IMR-90 (cell line): ENCODE data around the gene TTLL8. TPM values are rescaled to one million over a fixed set of nuclear protein-coding genes. Genes with fewer than 3 reads are reported as not detected.

Experiments
- ATAC-seq: fragments of 200-7000 bp; cut with Tn5 transposase; 2 replicates; pipeline ENCODE4 v1.9.1; 2020; ENCODE audit warnings: low read depth, mild to moderate bottlenecking, moderate library complexity
- BruUV-seq: library from RNA; stranded (reverse); fragments of 400-500 nt; replicated peaks from 2 replicates; lab custom pipeline; 2021; lab: Mats Ljungman, UMichigan
- CTCF ChIA-PET: fragments of 300-600 bp; formaldehyde crosslinking; extraction: SDS; loops from one replicate; lab custom pipeline; 2021; ENCODE audit warnings: antibody characterized with exemption; lab: Yijun Ruan, JAX
- POLR2A ChIA-PET: fragments of 300-600 bp; sonication (Branson Sonifier 250); formaldehyde crosslinking; loops from one replicate; lab custom pipeline; 2022; ENCODE audit warnings: antibody characterized with exemption; ENCODE audit not compliant: unreplicated experiment; lab: Charles Lee
- DNase-seq: peaks from one replicate; pipeline ENCODE4 v3.0.0; 2013
- H2AFZ ChIP-seq: replicated peaks from 2 replicates; pipeline ENCODE3; 2013; ENCODE audit warnings: low read length, mild to moderate bottlenecking; ENCODE audit not compliant: poor library complexity
- H2AK5ac ChIP-seq: 2 replicates; pipeline ENCODE4 v1.6.1; 2013; ENCODE audit warnings: low read depth, low read length, inconsistent platforms
- H2AK9ac ChIP-seq: replicated peaks from 2 replicates; pipeline ENCODE3; 2013; ENCODE audit warnings: mild to moderate bottlenecking, low read depth, low read length, moderate library complexity; ENCODE audit not compliant: poor library complexity
- H2BK120ac ChIP-seq: 2 replicates; pipeline ENCODE4 v1.6.1; 2013; ENCODE audit warnings: low read depth, low read length, inconsistent platforms
- H2BK15ac ChIP-seq: 3 replicates; pipeline ENCODE4 v1.6.1; 2013; ENCODE audit warnings: low read depth, low read length, inconsistent platforms
- H2BK20ac ChIP-seq: 2 replicates; pipeline ENCODE4 v1.6.1; 2013; ENCODE audit warnings: low read depth, mild to moderate bottlenecking, inconsistent platforms, low read length, moderate library complexity
- H2BK5ac ChIP-seq: 2 replicates; pipeline ENCODE4 v1.6.1; 2013; ENCODE audit warnings: mild to moderate bottlenecking, low read depth, low read length, inconsistent platforms; ENCODE audit not compliant: poor library complexity, severe bottlenecking
- H3K14ac ChIP-seq: replicated peaks from 2 replicates; pipeline ENCODE4 v1.6.1; 2013; ENCODE audit warnings: low read depth, low read length, inconsistent platforms
- H3K18ac ChIP-seq: 2 replicates; pipeline ENCODE4 v1.6.1; 2013; ENCODE audit warnings: low read depth, low read length, control low read depth
- H3K23ac ChIP-seq: 2 replicates; pipeline ENCODE4 v1.6.1; 2013; ENCODE audit warnings: low read depth, low read length, inconsistent platforms
- H3K27ac ChIP-seq: 2 replicates; pipeline ENCODE4 v1.5.1; 2013; ENCODE audit warnings: mild to moderate bottlenecking, control low read depth, low read length; ENCODE audit not compliant: insufficient read depth
- H3K27me3 ChIP-seq: 2 replicates; pipeline ENCODE4 v1.6.1; 2013; ENCODE audit warnings: low read length; ENCODE audit not compliant: control insufficient read depth, insufficient read depth
- H3K36me3 ChIP-seq: 2 replicates; pipeline ENCODE4 v1.6.1; 2013; ENCODE audit warnings: low read length, mixed read lengths; ENCODE audit not compliant: control insufficient read depth, insufficient read depth
- H3K4ac ChIP-seq: 2 replicates; pipeline ENCODE4 v1.6.1; 2013; ENCODE audit warnings: low read depth, low read length, inconsistent platforms
- H3K4me1 ChIP-seq: 2 replicates; pipeline ENCODE4 v1.6.1; 2013; ENCODE audit warnings: low read length, mixed read lengths; ENCODE audit not compliant: control insufficient read depth, insufficient read depth
- H3K4me2 ChIP-seq: 2 replicates; pipeline ENCODE4 v1.6.1; 2013; ENCODE audit warnings: low read depth, mild to moderate bottlenecking, control low read depth, low read length, moderate library complexity
- H3K4me3 ChIP-seq: 2 replicates; pipeline ENCODE4 v1.5.1; 2013; ENCODE audit warnings: low read depth, mild to moderate bottlenecking, control low read depth, low read length, moderate library complexity; ENCODE audit not compliant: insufficient read depth
- H3K56ac ChIP-seq: 2 replicates; pipeline ENCODE4 v1.6.1; 2013; ENCODE audit warnings: low read length, inconsistent platforms; ENCODE audit not compliant: insufficient read depth; ENCODE audit errors: extremely low read depth
- H3K79me1 ChIP-seq, 2 experiments: 2 replicates each; pipeline ENCODE4 v1.6.1; 2013; ENCODE audit warnings: low read length in 2 of 2, inconsistent platforms in 1 of 2, low read depth in 1 of 2
- H3K9ac ChIP-seq: 2 replicates; pipeline ENCODE4 v1.6.1; 2013; ENCODE audit warnings: low read depth, low read length, control low read depth
- H3K9me1 ChIP-seq: 2 replicates; pipeline ENCODE4 v1.6.1; 2013; ENCODE audit warnings: low read length, inconsistent platforms; ENCODE audit not compliant: insufficient read depth
- H3K9me3 ChIP-seq: 2 replicates; pipeline ENCODE4 v1.6.1; 2013; ENCODE audit warnings: low read length; ENCODE audit not compliant: control insufficient read depth, insufficient read depth
- H4K20me1 ChIP-seq: 2 replicates; pipeline ENCODE4 v1.6.1; 2013; ENCODE audit warnings: low read length, inconsistent platforms; ENCODE audit not compliant: insufficient read depth
- H4K5ac ChIP-seq: 2 replicates; pipeline ENCODE4 v1.6.1; 2013; ENCODE audit warnings: mild to moderate bottlenecking, low read depth, low read length, control low read depth
- H4K8ac ChIP-seq, 2 experiments: 2 replicates each; pipeline ENCODE4 v1.6.1; 2013; ENCODE audit warnings: low read depth in 2 of 2, low read length in 2 of 2, control low read depth in 1 of 2, inconsistent platforms in 1 of 2
- H4K91ac ChIP-seq: 2 replicates; pipeline ENCODE4 v1.6.1; 2013; ENCODE audit warnings: low read depth, low read length, inconsistent platforms; ENCODE audit not compliant: insufficient read depth
- BHLHE40 ChIP-seq: fragments of 150-350 bp; IDR thresholded peaks from 2 replicates; pipeline ENCODE4 v1.6.1; 2016; ENCODE audit warnings: mild to moderate bottlenecking, low read depth, low read length
- CEBPB ChIP-seq: IDR thresholded peaks from 2 replicates; pipeline ENCODE4 v1.6.1; 2012; ENCODE audit warnings: low read depth, low read length, improper control_type of control experiment
- CHD1 ChIP-seq: IDR thresholded peaks from 2 replicates; pipeline ENCODE4 v1.6.1; 2012; ENCODE audit warnings: low read depth, low read length, improper control_type of control experiment
- CTCF ChIP-seq: conservative IDR thresholded peaks from 2 replicates; pipeline ENCODE4 v1.5.1; 2012; ENCODE audit warnings: mild to moderate bottlenecking, low read depth, low read length, improper control_type of control experiment
- ELK1 ChIP-seq: fragments of 150-350 bp; IDR thresholded peaks from 2 replicates; pipeline ENCODE4 v1.6.1; 2016; ENCODE audit warnings: low read depth, mild to moderate bottlenecking, low read length, moderate library complexity, borderline replicate concordance
- FOS ChIP-seq: fragments of 150-350 bp; IDR thresholded peaks from 2 replicates; pipeline ENCODE4 v1.6.1; 2016; ENCODE audit warnings: low read depth, low read length
- MAFK ChIP-seq: IDR thresholded peaks from 2 replicates; pipeline ENCODE4 v1.6.1; 2012; ENCODE audit warnings: low read depth, low read length, improper control_type of control experiment
- MAZ ChIP-seq: IDR thresholded peaks from 2 replicates; pipeline ENCODE4 v1.6.1; 2012; ENCODE audit warnings: low read depth, mild to moderate bottlenecking, low read length, improper control_type of control experiment, moderate library complexity, borderline replicate concordance
- MXI1 ChIP-seq: IDR thresholded peaks from 2 replicates; pipeline ENCODE4 v1.6.1; 2012; ENCODE audit warnings: low read depth, mild to moderate bottlenecking, low read length, moderate library complexity, borderline replicate concordance
- NFE2L2 ChIP-seq: fragments of 150-350 bp; IDR thresholded peaks from 2 replicates; pipeline ENCODE4 v1.6.1; 2016; ENCODE audit warnings: low read depth, mild to moderate bottlenecking, low read length
- POLR2A ChIP-seq: IDR thresholded peaks from 2 replicates; pipeline ENCODE4 v1.6.1; 2012; ENCODE audit warnings: mild to moderate bottlenecking, low read depth, low read length
- RAD21 ChIP-seq: IDR thresholded peaks from 2 replicates; pipeline ENCODE4 v1.6.1; 2012; ENCODE audit warnings: low read length, improper control_type of control experiment
- RCOR1 ChIP-seq: IDR thresholded peaks from 2 replicates; pipeline ENCODE4 v1.6.1; 2012; ENCODE audit warnings: mild to moderate bottlenecking, low read length, improper control_type of control experiment; ENCODE audit not compliant: insufficient replicate concordance
- SMC3 ChIP-seq: fragments of 150-350 bp; IDR thresholded peaks from 2 replicates; pipeline ENCODE4 v1.6.1; 2016; ENCODE audit warnings: low read depth, mild to moderate bottlenecking, antibody characterized with exemption, low read length, moderate library complexity
- USF2 ChIP-seq: fragments of 150-350 bp; IDR thresholded peaks from 2 replicates; pipeline ENCODE4 v1.6.1; 2017; ENCODE audit warnings: mild to moderate bottlenecking, antibody characterized with exemption, low read length, low read depth
- WGBS, 2 experiments: methylation state at CpG; one replicate each; pipeline versions ENCODE4 v1.1.5 to v1.1.7; 2013; ENCODE audit warnings: missing lambda C conversion rate in 2 of 2; ENCODE audit not compliant: insufficient read length in 1 of 2; ENCODE audit errors: extremely low coverage in 2 of 2; 5-methylcytosine and 5-hydroxymethylcytosine counted together
- dilution Hi-C: fragments of 300-500 bp; cut with HindIII; formaldehyde crosslinking; loops from one replicate; pipeline ENCODE4 v1.14.3; 2018; ENCODE audit warnings: low sequenced_read_pairs; ENCODE audit not compliant: unreplicated experiment
- in situ Hi-C: fragments of 300-500 bp; cut with MboI; formaldehyde crosslinking; loops from 3 replicates; pipeline ENCODE4 v1.14.3; 2019; ENCODE audit warnings: low sequenced_read_pairs, inconsistent platforms, mixed read lengths
- intact Hi-C: fragments of 100-400 bp; cut with micrococcal nuclease; formaldehyde crosslinking; loops from 2 replicates; pipeline ENCODE4 v1.10.0; 2022
- polyA plus RNA-seq, 3 experiments: library from polyadenylated mRNA; depleted of rRNA; stranded (reverse); fragments of >200 nt; gene quantifications; 2 replicates each; pipeline ENCODE4 v1.2.3, GENCODE V29; 2012; ENCODE audit warnings: low replicate concordance in 1 of 3
- total RNA-seq: library from RNA; depleted of rRNA; stranded (reverse); fragments of >200 nt; gene quantifications from 2 replicates; pipeline ENCODE4 v1.2.3, GENCODE V29; 2012

Gene TTLL8
- total and polyA plus RNA-seq, 2 of the 4 experiments (the other 2 are of a cell fraction), result not detected

- no peak overlapping the region for H3K56ac ChIP-seq
- no peak overlapping the region for H2BK20ac ChIP-seq
- H3K9me1 ChIP-seq, result no peaks in the 10 kb centered on the region
- H2BK5ac ChIP-seq, result no peak overlapping the region
- H2AFZ ChIP-seq, result no peak overlapping the region
- no peak overlapping the region for H2BK15ac ChIP-seq
- DNase-seq, result no peak
- no peak overlapping the region for H4K8ac ChIP-seq
- ATAC-seq, result no peak
- no peak overlapping the region for H2AK9ac ChIP-seq
- H3K9me3 ChIP-seq, result no peaks in the 10 kb centered on the region
- H2AK5ac ChIP-seq, result no peak overlapping the region
- H3K27ac ChIP-seq, result no peak overlapping the region
- no peak overlapping the region for H3K14ac ChIP-seq
- H3K9ac ChIP-seq, result no peak overlapping the region
- BruUV-seq, result no TSS peak
- no peaks in the 10 kb centered on the region; the same call in 1 of the 2 replicates for H3K4me1 ChIP-seq
- H3K4me3 ChIP-seq, result no peak overlapping the region
- intact Hi-C loops (no loop called here), in situ Hi-C loops (loop anchor here (5.0 kb wide), 1 partner anchor 100 kb away; no protein-coding TSS in a partner anchor), dilution Hi-C loops (no loop called here)
- 72% methylated on average over 7 of the region's 24 CpGs; no CpG with 5 or more reads in 1 of the 2 experiments for WGBS, 2 experiments
- no peak overlapping the region for H3K23ac ChIP-seq
- H4K91ac ChIP-seq, result no peak overlapping the region
- no peaks in the 10 kb centered on the region for H4K20me1 ChIP-seq
- POLR2A ChIA-PET, result no interaction called here
- no peak overlapping the region for H3K18ac ChIP-seq
- CTCF ChIA-PET, result interaction anchor here (0.5 kb wide), 1 partner anchor 259 kb away, joined by 3 read pairs; no protein-coding TSS in a partner anchor
- H4K5ac ChIP-seq, result no peak overlapping the region
- peaks cover 20% of the 10 kb centered on the region for H3K27me3 ChIP-seq
- no peaks in the 10 kb centered on the region for H3K79me1 ChIP-seq
- H2BK120ac ChIP-seq, result no peak overlapping the region
- no peak overlapping the region for H3K4ac ChIP-seq
- no peak overlapping the region for H3K4me2 ChIP-seq
- H3K36me3 ChIP-seq, result no peaks in the 10 kb centered on the region
- TF ChIP-seq MAZ (no peak), FOS (no peak), SMC3 (no peak), BHLHE40 (no peak), POLR2A (no peak), MXI1 (no peak), CTCF (no peak), CHD1 (no peak), USF2 (no peak), MAFK (no peak), RCOR1 (no peak), NFE2L2 (no peak), ELK1 (no peak), CEBPB (no peak), RAD21 (no peak)
Measured at GRCh38 chr22:50032109-50032871, 25.8 kb downstream of the TTLL8 start.
